Body of pancreas (tissue), 4 donors: ENCODE data around the gene INTS13.
"Not testable (repeated sequence)": the region's sequence is repeated elsewhere in the genome, so short reads cannot be mapped to it uniquely, and the experiment has no call there.

Experiments
- CTCF ChIP-seq, 7 experiments: fragments of 450-650 bp in 4 of 7; fragments of 200-600 bp in 3 of 7; sonication (generic) in 3 of 7; IDR thresholded peaks; one replicate each; pipeline ENCODE4 v1.5.1; 2016 to 2019; ENCODE audit warnings: antibody characterized with exemption in 7 of 7
- POLR2A ChIP-seq, 3 donors: fragments of 450-650 bp; IDR thresholded peaks; one replicate each; pipeline ENCODE4 v1.6.1; 2016; ENCODE audit warnings: antibody characterized with exemption in 3 of 3, mild to moderate bottlenecking in 2 of 3

DNA sequence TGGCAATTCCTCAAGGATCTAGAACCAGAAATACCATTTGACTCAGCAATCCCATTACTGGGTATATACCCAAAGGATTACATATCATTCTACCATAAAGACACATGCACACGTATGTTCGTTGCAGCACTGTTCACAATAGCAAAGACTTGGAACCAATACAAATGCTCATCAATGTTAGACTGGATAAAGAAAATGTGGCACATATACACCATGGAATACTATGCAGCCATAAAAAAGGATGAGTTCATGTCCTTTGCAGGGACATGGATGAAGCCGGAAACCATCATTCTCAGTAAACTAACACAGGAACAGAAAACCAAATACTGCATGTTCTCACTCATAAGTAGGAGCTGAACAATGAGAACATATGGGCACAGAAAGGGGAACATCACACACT lies 34.4 kb downstream of the INTS13 start:
- TF ChIP-seq CTCF, POLR2A (IDR thresholded peaks at IDR 0.05): not testable (repeated sequence)
